Fibroblast of pulmonary artery (primary cell): ENCODE data around the gene KRTAP2-4.

ENCODE experiments used
- DNase-seq: peaks from one replicate; pipeline ENCODE4 v3.0.0-alpha.2; 2010; ENCODE audit warnings: low read depth
- H3K4me3 ChIP-seq: replicated peaks from 2 replicates; pipeline ENCODE4 v1.5.1; 2011; ENCODE audit warnings: low read depth, mild to moderate bottlenecking, control low read depth, low read length, moderate library complexity
- TF ChIP-seq, protein P1 (sequence below): IDR thresholded peaks from 2 replicates; pipeline ENCODE4 v1.5.1; 2011; ENCODE audit warnings: mild to moderate bottlenecking, control low read depth, low read length, inconsistent platforms; ENCODE audit errors: missing control alignments

KRTAP2-4 gene

DNA sequence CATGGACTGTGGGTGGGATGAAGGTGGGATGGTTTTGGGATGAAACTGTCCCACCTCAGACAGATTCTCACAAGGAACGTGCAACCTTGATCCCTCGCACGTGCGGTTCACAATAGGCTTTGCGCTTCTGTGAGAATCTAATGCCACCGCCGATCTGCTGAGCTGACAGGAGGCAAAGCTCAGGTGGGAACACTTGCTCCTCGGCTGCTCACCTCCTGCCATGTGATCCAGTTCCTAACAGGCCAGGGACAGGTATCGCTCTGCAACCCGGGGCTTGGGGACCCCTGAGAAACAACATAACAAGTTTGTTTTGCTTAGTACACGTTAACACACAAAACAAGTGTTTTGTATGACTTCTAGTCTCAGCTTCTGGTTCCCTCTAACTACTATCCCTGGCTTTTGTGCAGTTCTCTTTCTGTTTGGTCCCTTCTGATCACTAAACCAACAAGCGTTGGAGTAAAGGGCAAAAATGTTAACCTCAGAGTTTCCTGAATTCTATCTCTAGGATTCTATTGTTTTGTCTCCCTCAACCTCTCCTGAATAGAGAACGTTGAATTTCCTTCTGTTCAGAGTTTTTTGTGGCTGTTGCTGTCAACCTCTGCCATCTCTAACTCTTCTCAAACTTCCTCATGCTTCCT is 49.0 kb downstream of the KRTAP2-4 start:
- H3K4me3 ChIP-seq, result no peak overlapping the region
- DNase-seq, result no peak
- TF ChIP-seq, protein P1, sequence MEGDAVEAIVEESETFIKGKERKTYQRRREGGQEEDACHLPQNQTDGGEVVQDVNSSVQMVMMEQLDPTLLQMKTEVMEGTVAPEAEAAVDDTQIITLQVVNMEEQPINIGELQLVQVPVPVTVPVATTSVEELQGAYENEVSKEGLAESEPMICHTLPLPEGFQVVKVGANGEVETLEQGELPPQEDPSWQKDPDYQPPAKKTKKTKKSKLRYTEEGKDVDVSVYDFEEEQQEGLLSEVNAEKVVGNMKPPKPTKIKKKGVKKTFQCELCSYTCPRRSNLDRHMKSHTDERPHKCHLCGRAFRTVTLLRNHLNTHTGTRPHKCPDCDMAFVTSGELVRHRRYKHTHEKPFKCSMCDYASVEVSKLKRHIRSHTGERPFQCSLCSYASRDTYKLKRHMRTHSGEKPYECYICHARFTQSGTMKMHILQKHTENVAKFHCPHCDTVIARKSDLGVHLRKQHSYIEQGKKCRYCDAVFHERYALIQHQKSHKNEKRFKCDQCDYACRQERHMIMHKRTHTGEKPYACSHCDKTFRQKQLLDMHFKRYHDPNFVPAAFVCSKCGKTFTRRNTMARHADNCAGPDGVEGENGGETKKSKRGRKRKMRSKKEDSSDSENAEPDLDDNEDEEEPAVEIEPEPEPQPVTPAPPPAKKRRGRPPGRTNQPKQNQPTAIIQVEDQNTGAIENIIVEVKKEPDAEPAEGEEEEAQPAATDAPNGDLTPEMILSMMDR, result no peak

DNA sequence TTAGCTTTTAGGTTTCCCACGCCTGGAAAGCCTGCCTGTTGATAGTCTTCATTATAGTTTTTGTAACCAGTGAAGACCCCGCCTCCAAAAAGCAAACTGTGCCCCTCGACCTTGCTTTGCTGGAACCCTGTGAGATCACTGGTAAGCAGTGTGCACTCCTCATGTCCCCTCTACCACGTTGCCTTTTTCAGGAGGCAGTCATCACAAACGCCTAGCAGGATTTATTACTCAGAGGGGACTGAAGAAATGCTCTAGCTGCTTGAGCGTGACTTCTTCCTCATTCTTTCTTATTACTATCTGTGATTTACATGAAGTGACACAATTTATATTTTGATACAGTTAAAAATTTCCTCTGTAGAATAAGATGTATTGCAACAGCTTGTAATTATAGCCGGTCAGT is 50.2 kb downstream of the KRTAP2-4 start:
- TF ChIP-seq, protein P1, result no peak
- no peak overlapping the region for H3K4me3 ChIP-seq
- DNase-seq, result no peak
